Natural killer cell (primary cell): Measurements from ENCODE around the gene PIGA. TPM values are rescaled to one million over a fixed set of nuclear protein-coding genes. Genes with fewer than 3 reads are reported as not detected.

Source experiments
- ATAC-seq, 3 donors: fragments of 150-1000 bp in 2 of 3; fragments of 200-7000 bp in 1 of 3; cut with Tn5 transposase; 1 replicate in 1 of 3; 2 replicates in 2 of 3; pipeline ENCODE4 v1.10.0; 2021; ENCODE audit warnings: mild to moderate bottlenecking in 2 of 3, moderate library complexity in 2 of 3
- DNase-seq, 2 donors: peaks; one replicate each; pipeline versions ENCODE4 v3.0.0 to v3.0.0-alpha.2; 2013 to 2021; ENCODE audit warnings: mixed read lengths in 1 of 2
- H3K27ac ChIP-seq: one replicate; pipeline ENCODE4 v1.5.1; 2013; ENCODE audit warnings: mild to moderate bottlenecking, low read length
- H3K27me3 ChIP-seq: one replicate; pipeline ENCODE4 v1.6.1; 2013; ENCODE audit warnings: low read length; ENCODE audit not compliant: control insufficient read depth, insufficient read depth
- H3K36me3 ChIP-seq: one replicate; pipeline ENCODE4 v1.6.1; 2013; ENCODE audit warnings: low read length; ENCODE audit not compliant: control insufficient read depth, insufficient read depth
- H3K4me1 ChIP-seq: one replicate; pipeline ENCODE4 v1.6.1; 2013; ENCODE audit warnings: low read length; ENCODE audit not compliant: control insufficient read depth, insufficient read depth
- H3K4me3 ChIP-seq: one replicate; pipeline ENCODE4 v1.5.1; 2013; ENCODE audit warnings: low read length
- H3K9me3 ChIP-seq: one replicate; pipeline ENCODE4 v1.6.1; 2013; ENCODE audit warnings: low read length; ENCODE audit not compliant: control insufficient read depth, insufficient read depth
- H3K27ac Mint-ChIP-seq, 2 donors: one replicate each; pipeline ENCODE4 v1.8.0; 2022; ENCODE audit warnings: mild to moderate bottlenecking in 2 of 2, mixed read lengths in 2 of 2, moderate library complexity in 1 of 2
- H3K27me3 Mint-ChIP-seq, 2 donors: one replicate each; pipeline ENCODE4 v1.8.0; 2022; ENCODE audit warnings: low read depth in 2 of 2, mixed read lengths in 2 of 2
- H3K36me3 Mint-ChIP-seq: one replicate; pipeline ENCODE4 v1.8.0; 2022; ENCODE audit warnings: mixed read lengths
- H3K4me1 Mint-ChIP-seq, 2 donors: one replicate each; pipeline ENCODE4 v1.8.0; 2022; ENCODE audit warnings: mixed read lengths in 2 of 2
- H3K4me3 Mint-ChIP-seq: one replicate; pipeline ENCODE4 v1.8.0; 2022; ENCODE audit warnings: mild to moderate bottlenecking, moderate library complexity, mixed read lengths
- H3K9me3 Mint-ChIP-seq, 2 donors: one replicate each; pipeline ENCODE4 v1.8.0; 2022; ENCODE audit warnings: mixed read lengths in 2 of 2
- WGBS: methylation state at CpG from one replicate; pipeline ENCODE4 v1.1.7; 2013; ENCODE audit warnings: missing lambda C conversion rate; ENCODE audit not compliant: insufficient coverage; 5-methylcytosine and 5-hydroxymethylcytosine counted together
- intact Hi-C: fragments of 100-400 bp; cut with micrococcal nuclease; formaldehyde crosslinking; loops from one replicate; pipeline ENCODE4 v1.14.2; 2022
- total RNA-seq, 4 donors: library from RNA; stranded (reverse); fragments of 120-200 nt in 1 of 4; gene quantifications; one replicate each; pipeline versions ENCODE4 v1.2.3 to v1.2.4, GENCODE V29; 2013 to 2022
- TF ChIP-seq, protein P1 (sequence below): fragments of 200-600 bp; IDR thresholded peaks from one replicate; pipeline ENCODE4 v1.8.0; 2022; ENCODE audit warnings: antibody characterized with exemption

PIGA gene
- total RNA-seq, 3 donors from 2014 or later (not counting 1 experiment from before 2014, with no cell fraction given), result 71.8 to 111 (median 87.6) TPM

DNA sequence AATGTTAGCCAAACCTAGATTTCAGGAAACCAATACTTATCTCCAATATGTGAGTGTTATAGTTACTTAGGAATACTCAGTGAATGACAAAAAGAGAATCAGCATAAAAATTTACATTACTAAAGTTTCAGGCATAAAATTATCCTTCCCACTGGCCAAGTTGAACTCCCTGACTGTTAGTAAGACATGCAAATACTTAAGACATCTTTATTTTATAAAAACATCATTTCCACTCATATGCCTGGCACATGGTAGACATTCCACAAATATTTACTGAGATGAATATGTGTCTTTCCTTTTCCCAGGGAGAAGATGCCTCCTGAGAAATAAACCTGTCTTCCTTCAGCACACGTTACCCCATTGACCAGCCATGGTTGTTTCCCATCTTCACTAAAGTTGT is 41.6 kb upstream of the PIGA start:
- no peak overlapping the region for H3K4me3 Mint-ChIP-seq
- TF ChIP-seq, protein P1, sequence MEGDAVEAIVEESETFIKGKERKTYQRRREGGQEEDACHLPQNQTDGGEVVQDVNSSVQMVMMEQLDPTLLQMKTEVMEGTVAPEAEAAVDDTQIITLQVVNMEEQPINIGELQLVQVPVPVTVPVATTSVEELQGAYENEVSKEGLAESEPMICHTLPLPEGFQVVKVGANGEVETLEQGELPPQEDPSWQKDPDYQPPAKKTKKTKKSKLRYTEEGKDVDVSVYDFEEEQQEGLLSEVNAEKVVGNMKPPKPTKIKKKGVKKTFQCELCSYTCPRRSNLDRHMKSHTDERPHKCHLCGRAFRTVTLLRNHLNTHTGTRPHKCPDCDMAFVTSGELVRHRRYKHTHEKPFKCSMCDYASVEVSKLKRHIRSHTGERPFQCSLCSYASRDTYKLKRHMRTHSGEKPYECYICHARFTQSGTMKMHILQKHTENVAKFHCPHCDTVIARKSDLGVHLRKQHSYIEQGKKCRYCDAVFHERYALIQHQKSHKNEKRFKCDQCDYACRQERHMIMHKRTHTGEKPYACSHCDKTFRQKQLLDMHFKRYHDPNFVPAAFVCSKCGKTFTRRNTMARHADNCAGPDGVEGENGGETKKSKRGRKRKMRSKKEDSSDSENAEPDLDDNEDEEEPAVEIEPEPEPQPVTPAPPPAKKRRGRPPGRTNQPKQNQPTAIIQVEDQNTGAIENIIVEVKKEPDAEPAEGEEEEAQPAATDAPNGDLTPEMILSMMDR, result no peak
- DNase-seq (no peak), ATAC-seq (no peak)
- Histone ChIP-seq H3K4me1 (no peaks in the 10 kb centered on the region), H3K27me3 (no peaks in the 10 kb centered on the region), H3K9me3 (no peaks in the 10 kb centered on the region), H3K27ac (no peak overlapping the region), H3K36me3 (no peaks in the 10 kb centered on the region), H3K4me3 (no peak overlapping the region)
- WGBS, result no CpG with 5 or more reads among the region's 1 CpG
- H3K27ac Mint-ChIP-seq, result no peak overlapping the region
- H3K9me3 Mint-ChIP-seq, result no peaks in the 10 kb centered on the region
- intact Hi-C loops, result no loop called here
- H3K36me3 Mint-ChIP-seq, result no peaks in the 10 kb centered on the region
- H3K27me3 Mint-ChIP-seq, result peaks cover 3 to 20% of the 10 kb centered on the region in 2 donors
- H3K4me1 Mint-ChIP-seq, result no peaks in the 10 kb centered on the region

DNA sequence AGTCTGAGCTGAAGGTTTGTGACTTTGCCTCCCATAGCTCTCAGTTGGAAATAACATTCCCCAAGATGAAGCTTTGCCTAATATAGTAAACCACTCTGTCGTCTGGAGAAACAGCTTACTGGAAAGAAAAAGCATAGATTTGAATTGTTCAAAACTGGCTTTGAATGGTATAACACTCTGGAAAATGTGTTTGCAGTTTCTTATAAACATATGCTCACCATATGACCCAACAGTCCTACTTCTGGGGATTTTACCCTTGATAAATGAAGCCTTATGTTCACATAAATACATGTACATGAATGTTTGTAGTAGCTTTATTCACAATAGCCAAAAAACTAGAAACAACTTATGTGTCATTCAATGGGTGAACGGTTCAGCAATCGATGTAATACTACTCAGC is 38.7 kb upstream of the PIGA start:
- Histone ChIP-seq H3K27me3 (no peaks in the 10 kb centered on the region), H3K9me3 (no peaks in the 10 kb centered on the region), H3K4me1 (no peaks in the 10 kb centered on the region), H3K27ac (no peak overlapping the region), H3K36me3 (no peaks in the 10 kb centered on the region), H3K4me3 (no peak overlapping the region)
- H3K4me1 Mint-ChIP-seq, result no peaks in the 10 kb centered on the region
- ATAC-seq (no peak), DNase-seq (no peak)
- WGBS, result no CpG with 5 or more reads among the region's 3 CpGs
- peaks cover 6 to 17% of the 10 kb centered on the region in 2 donors for H3K27me3 Mint-ChIP-seq
- TF ChIP-seq, protein P1, result no peak
- H3K9me3 Mint-ChIP-seq, result no peaks in the 10 kb centered on the region
- H3K27ac Mint-ChIP-seq, result no peak overlapping the region
- H3K4me3 Mint-ChIP-seq, result no peak overlapping the region
- intact Hi-C loops, result no loop called here
- H3K36me3 Mint-ChIP-seq, result no peaks in the 10 kb centered on the region

DNA sequence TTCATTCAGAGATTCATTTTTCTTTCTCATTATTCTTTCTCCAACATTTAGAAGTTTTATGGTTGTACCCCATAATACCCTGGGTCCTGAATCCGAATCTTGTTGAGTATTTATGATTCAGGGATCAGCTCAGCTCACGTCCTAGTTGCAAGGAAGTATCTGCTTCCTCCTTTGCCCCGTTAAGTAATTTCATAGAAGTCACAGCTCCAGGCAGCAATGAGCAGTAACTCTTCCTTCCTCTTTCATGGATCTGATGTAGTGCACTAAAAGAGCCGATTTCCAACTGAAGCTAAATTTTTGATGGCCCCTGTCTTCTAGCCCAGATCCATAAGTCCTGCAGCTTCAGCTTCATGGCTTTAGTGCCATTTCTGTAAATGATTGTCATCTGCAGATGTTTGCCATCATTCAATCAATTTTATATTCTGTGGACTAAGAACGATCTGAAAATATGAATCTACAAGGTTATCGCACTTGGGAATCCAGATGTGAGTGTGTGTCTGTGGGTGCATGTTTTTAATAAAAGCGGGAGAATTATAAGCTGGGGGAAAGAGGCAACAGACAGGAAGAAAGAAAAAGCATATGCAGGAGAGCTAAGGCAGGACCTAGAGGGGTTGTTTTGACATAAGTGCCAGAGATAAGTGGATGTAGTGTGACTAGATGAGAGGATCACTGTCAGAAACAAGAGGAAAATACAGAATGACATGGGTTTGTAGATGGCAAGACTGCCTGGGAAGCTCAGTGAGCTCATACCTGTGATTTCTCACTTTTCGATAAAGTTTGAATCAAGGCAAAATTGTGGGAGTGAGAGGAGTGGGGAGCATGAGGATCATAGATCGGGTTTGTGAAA is 31.4 kb upstream of the PIGA start:
- intact Hi-C loops, result no loop called here
- H3K4me3 ChIP-seq, result no peak overlapping the region
- Mint-ChIP-seq H3K27me3 (peaks cover 22 to 34% of the 10 kb centered on the region in 2 donors), H3K27ac (no peak overlapping the region), H3K36me3 (no peaks in the 10 kb centered on the region), H3K4me3 (no peak overlapping the region), H3K9me3 (no peaks in the 10 kb centered on the region), H3K4me1 (no peaks in the 10 kb centered on the region)
- ATAC-seq (no peak), DNase-seq (no peak)
- no peaks in the 10 kb centered on the region for H3K4me1 ChIP-seq
- no peaks in the 10 kb centered on the region for H3K9me3 ChIP-seq
- no peak overlapping the region for H3K27ac ChIP-seq
- H3K36me3 ChIP-seq, result no peaks in the 10 kb centered on the region
- H3K27me3 ChIP-seq, result no peaks in the 10 kb centered on the region
- 49% methylated on average over 7 of the region's 9 CpGs for WGBS
- TF ChIP-seq, protein P1, result no peak

DNA sequence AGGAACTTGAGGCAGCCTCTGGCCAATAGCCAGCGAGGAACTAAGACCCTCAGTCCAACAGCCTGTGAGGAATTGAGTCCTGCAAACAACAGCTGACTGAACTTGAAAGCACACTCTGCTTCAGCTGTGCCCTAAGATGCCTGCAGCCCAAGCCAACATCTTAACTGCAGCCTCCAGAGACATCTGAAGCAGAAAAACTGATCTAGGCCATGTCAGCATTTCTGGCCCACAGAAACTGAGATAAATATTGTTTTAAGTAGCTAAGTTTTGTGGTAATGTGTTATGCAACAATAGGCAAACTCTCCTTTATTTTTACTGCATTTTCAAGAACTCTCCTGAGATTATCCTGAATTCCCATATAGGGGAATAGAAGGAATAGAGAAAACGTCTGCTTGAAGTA is 24.4 kb upstream of the PIGA start:
- Histone ChIP-seq H3K4me3 (no peak overlapping the region), H3K36me3 (no peaks in the 10 kb centered on the region), H3K4me1 (no peaks in the 10 kb centered on the region), H3K27me3 (no peaks in the 10 kb centered on the region), H3K27ac (no peak overlapping the region), H3K9me3 (no peaks in the 10 kb centered on the region)
- intact Hi-C loops, result no loop called here
- TF ChIP-seq, protein P1, result no peak
- Mint-ChIP-seq H3K27me3 (peaks cover 5 to 47% of the 10 kb centered on the region in 2 donors), H3K4me3 (no peak overlapping the region), H3K9me3 (no peaks in the 10 kb centered on the region), H3K27ac (no peak overlapping the region), H3K36me3 (no peaks in the 10 kb centered on the region), H3K4me1 (no peaks in the 10 kb centered on the region)
- WGBS, result 82% methylated on average over 1 of the region's 2 CpGs
- no peak for ATAC-seq
- no peak for DNase-seq
